MCF 10A (cell line): ENCODE results near the gene LZTS2. TPM values are rescaled to one million over a fixed set of nuclear protein-coding genes. Genes with fewer than 3 reads are reported as not detected.

Source experiments
- BruUV-seq: library from RNA; stranded (reverse); fragments of 400-500 nt; replicated peaks from 2 replicates; lab custom pipeline; 2021; lab: Mats Ljungman, UMichigan
- CTCF ChIA-PET: fragments of 300-600 bp; sonication (Branson Sonifier 250); formaldehyde crosslinking; extraction: SDS; loops from one replicate; lab custom pipeline; 2021; ENCODE audit warnings: antibody characterized with exemption, inconsistent platforms; lab: Yijun Ruan, JAX
- POLR2A ChIA-PET: fragments of 300-600, 350-650 bp; sonication (Branson Sonifier 250); formaldehyde crosslinking; extraction: SDS; loops from one replicate; lab custom pipeline; 2020; ENCODE audit warnings: antibody characterized with exemption, inconsistent platforms; lab: Yijun Ruan, JAX
- DNase-seq: peaks from one replicate; pipeline ENCODE4 v3.0.0-alpha.2; 2018; ENCODE audit not compliant: unreplicated experiment
- H3K27ac Mint-ChIP-seq: one replicate; pipeline ENCODE4 v1.8.0; 2022; ENCODE audit warnings: mild to moderate bottlenecking, low read depth, mixed read lengths; ENCODE audit not compliant: unreplicated experiment
- H3K27me3 Mint-ChIP-seq: one replicate; pipeline ENCODE4 v1.8.0; 2022; ENCODE audit warnings: mixed read lengths; ENCODE audit not compliant: insufficient read depth, unreplicated experiment
- H3K36me3 Mint-ChIP-seq: one replicate; pipeline ENCODE4 v1.8.0; 2022; ENCODE audit warnings: mild to moderate bottlenecking, moderate library complexity, mixed read lengths; ENCODE audit not compliant: insufficient read depth, unreplicated experiment
- H3K4me1 Mint-ChIP-seq: one replicate; pipeline ENCODE4 v1.8.0; 2022; ENCODE audit warnings: mixed read lengths; ENCODE audit not compliant: insufficient read depth, unreplicated experiment
- H3K4me3 Mint-ChIP-seq: one replicate; pipeline ENCODE4 v1.8.0; 2022; ENCODE audit warnings: mild to moderate bottlenecking, moderate library complexity, mixed read lengths; ENCODE audit not compliant: unreplicated experiment
- H3K9me3 Mint-ChIP-seq: one replicate; pipeline ENCODE4 v1.8.0; 2022; ENCODE audit warnings: mixed read lengths; ENCODE audit not compliant: unreplicated experiment
- CTCF ChIP-seq: fragments of 200-600 bp; IDR thresholded peaks from one replicate; pipeline ENCODE4 v1.8.0; 2022; ENCODE audit warnings: antibody characterized with exemption, mild to moderate bottlenecking; ENCODE audit not compliant: unreplicated experiment
- intact Hi-C: fragments of 100-400 bp; cut with micrococcal nuclease; formaldehyde crosslinking; loops from 2 replicates; pipeline ENCODE4 v1.14.1; 2022
- total RNA-seq: library from RNA; stranded (reverse); gene quantifications from 2 replicates; pipeline ENCODE4 v1.2.3, GENCODE V29; 2022

LZTS2 gene
- total RNA-seq, 1 experiment from 2014 or later = 15.2 TPM

GRCh38 chr10:100998991-100999741 is 442 bp upstream of the LZTS2 start:
- Mint-ChIP-seq H3K27me3 (no peaks in the 10 kb centered on the region), H3K4me3 (peak overlapping the region; percentile 76), H3K4me1 (peaks cover 19% of the 10 kb centered on the region), H3K27ac (peak overlapping the region; percentile 44), H3K9me3 (no peaks in the 10 kb centered on the region), H3K36me3 (peaks cover 21% of the 10 kb centered on the region)
- ChIA-PET POLR2A (interaction anchor here (0.6 to 7.5 kb wide), 12 partner anchors 11 to 478 kb away, joined by 3 to 74 read pairs (median 6); partner anchors contain the start of genes MRPL43, PDZD7, SFXN3 and TWNK), CTCF (interaction anchor here (0.5 to 12.3 kb wide), 12 partner anchors 11 to 1458 kb away, joined by 3 to 199 read pairs (median 4); partner anchors contain the start of genes PDZD7 and SFXN3)
- TF ChIP-seq CTCF = peak; percentile 90
- DNase-seq = peak; percentile 68
- BruUV-seq = no TSS peak
- intact Hi-C loops = loop anchor here (1.0 kb wide), 1 partner anchor 14 kb away; no protein-coding TSS in a partner anchor

GRCh38 chr10:101000127-101000914 is 713 bp downstream of the LZTS2 start:
- BruUV-seq = no TSS peak
- intact Hi-C loops = no loop called here
- Mint-ChIP-seq H3K27ac (peak overlapping the region; percentile 17), H3K27me3 (no peaks in the 10 kb centered on the region), H3K4me3 (peak overlapping the region; percentile 76), H3K36me3 (peaks cover 17% of the 10 kb centered on the region), H3K9me3 (no peaks in the 10 kb centered on the region), H3K4me1 (peaks cover 19% of the 10 kb centered on the region)
- ChIA-PET CTCF (interaction anchor here (1.0 to 12.3 kb wide), 5 partner anchors 10 to 41 kb away, joined by 3 to 199 read pairs (median 32); no protein-coding TSS in a partner anchor), POLR2A (interaction anchor here (0.6 to 7.5 kb wide), 7 partner anchors 9 to 65 kb away, joined by 3 to 74 read pairs (median 5); partner anchors contain the start of genes MRPL43, PDZD7, SFXN3 and TWNK)
- no peak for TF ChIP-seq CTCF
- DNase-seq = peak; percentile 5

- H3K9me3 Mint-ChIP-seq = no peaks in the 10 kb centered on the region
- CTCF ChIA-PET = interaction anchor here (1.0 to 5.9 kb wide), 3 partner anchors 11 to 28 kb away, joined by 3 to 60 read pairs (median 11); no protein-coding TSS in a partner anchor
- POLR2A ChIA-PET = interaction anchor here (0.6 to 7.5 kb wide), 4 partner anchors 9 to 37 kb away, joined by 3 to 74 read pairs (median 3); partner anchors contain the start of genes PDZD7 and SFXN3
- H3K27ac Mint-ChIP-seq = peak overlapping the region; percentile 17
- no peak for TF ChIP-seq CTCF
- peak; percentile 5 for DNase-seq
- H3K4me1 Mint-ChIP-seq = peaks cover 19% of the 10 kb centered on the region
- peak overlapping the region; percentile 76 for H3K4me3 Mint-ChIP-seq
- intact Hi-C loops = no loop called here
- no peaks in the 10 kb centered on the region for H3K27me3 Mint-ChIP-seq
- H3K36me3 Mint-ChIP-seq = peaks cover 13% of the 10 kb centered on the region
- BruUV-seq = no TSS peak
Observed at GRCh38 chr10:101000915-101001658, 1.5 kb downstream of the LZTS2 start.
